NCI-H82 treated with DMSO at 0.1 percent for 48 hours (cell line): ENCODE data around the gene CCDC148.
"Not testable (repeated sequence)": the region's sequence is repeated elsewhere in the genome, so short reads cannot be mapped to it uniquely, and the experiment has no call there.

Experiments
- DNase-seq: peaks from one replicate; lab custom pipeline; 2025; ENCODE audit not compliant: unreplicated experiment; lab: John Stamatoyannopoulos, UW

Gene CCDC148

DNA sequence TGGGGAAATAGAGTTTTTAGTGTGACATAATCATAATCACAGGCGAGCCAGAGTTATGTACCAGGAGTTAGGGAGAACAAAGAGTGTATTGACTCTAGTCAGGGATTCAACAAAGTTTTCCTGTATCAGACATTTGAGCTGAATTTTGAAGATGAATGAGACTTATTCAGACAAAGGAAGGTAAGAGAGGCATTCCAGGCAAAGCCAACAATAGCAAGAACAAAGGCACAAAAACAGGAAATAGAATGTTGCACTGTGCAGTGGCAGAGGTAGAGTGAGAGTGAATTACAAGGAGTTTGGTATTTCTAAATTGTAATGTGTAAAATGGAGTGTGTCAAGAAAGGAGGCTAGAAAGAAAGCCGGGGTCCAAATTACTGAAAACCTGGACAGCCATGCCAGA, 156.2 kb downstream of the CCDC148 start:
- no peak for DNase-seq

DNA sequence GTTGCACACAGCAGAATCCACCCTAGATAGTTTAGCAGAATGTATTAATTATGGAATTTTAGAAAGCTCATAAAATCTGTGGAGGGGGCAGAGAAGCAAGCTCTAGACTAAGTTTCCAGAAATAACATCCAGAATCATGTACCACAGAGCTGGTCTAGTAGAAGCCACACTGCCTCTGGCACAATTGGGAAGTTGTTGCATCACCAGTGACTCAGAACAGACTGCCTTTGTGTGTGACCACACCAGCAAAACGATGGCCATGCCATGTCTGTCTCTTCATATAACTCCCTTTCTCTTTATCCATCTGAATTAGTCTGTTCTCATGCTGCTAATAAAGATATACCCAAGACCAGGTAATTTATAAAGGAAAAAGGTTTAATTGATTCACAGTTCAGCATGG, 158.9 kb downstream of the CCDC148 start:
- no peak for DNase-seq

DNA sequence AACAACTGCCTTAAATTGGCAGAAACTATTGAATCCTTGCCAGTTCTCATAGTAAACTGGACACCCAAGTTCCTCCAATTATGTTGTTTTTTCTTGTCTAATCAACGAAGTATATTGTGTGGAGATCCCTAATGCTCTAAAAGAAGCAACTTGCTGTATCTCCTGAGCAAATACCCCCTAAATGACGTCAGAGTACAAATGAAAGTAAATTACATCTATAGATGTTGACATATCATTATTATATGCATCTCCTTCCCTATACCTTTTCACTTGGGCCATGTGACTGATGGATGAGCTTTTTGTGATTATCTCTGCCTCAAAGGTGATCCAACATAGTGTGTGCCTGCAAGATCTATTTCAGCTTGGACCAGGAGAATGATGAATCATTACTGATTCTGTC, 159.4 kb downstream of the CCDC148 start:
- no peak for DNase-seq

DNA sequence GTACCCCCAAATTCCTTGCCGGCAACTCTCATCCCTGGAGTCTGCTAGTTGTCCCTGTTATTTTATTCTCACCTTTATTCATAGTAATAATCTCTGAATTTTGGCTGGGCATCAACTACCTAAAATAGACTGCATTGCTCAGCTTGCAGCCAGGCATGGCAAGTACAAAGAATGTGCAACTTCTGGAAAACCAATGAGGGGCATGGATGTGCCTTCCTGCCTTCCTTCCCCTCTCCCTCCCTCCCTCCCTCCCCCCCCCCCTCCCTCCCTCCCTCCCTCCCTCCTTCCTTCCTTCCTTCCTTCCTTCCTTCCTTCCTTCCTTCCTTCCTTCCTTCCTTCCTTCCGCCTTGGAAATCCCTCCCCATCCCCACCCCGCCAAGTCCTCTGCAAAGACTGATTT, 162.8 kb downstream of the CCDC148 start:
- DNase-seq = no peak

DNA sequence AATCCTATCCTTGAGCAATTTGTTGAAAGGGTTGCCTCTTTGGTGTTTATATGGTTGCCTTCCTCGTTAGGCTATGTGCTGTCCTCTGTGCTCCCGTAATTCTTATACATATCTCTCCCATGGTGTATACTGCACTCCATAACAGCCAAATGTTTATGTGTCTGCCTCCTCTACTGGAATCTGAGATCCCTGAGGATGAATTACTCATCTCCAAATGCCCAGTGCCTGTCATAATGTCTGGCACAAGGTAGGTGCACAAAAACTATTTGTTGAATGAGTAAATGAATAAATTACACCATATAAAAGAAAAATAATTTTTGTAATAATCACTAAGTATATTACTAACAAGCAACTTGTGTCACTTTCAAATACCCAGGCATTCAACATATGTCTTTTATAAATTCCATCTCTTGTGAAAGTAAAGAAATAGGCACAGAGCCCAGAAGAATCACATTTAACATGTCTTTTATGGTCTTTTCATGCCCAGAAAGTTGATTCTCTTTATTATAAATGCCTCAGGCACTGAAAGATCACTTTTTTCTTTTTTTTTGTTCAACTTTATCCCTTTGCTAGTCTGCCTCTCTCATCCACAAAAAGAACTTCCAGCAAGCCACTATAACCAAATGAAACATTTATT, 164.9 kb downstream of the CCDC148 start:
- DNase-seq = no peak

DNA sequence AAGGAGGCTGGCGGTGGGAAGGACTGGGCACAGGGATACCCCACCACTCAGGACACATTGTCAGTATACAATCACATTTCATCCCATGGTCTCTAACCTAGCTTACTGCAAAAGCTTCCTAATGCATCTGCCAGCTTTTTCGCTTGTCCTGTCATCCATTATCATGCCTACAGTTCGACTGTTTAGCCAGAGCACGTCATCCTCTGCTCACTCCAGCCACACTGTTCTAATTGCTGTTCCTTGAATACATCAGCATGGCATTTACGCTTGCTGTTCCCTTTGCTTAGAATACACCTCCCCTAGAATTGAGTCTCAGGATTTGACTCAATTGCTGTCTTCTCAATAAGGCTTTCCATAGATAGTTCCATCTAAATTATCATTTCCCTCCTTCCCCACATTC, 166.3 kb downstream of the CCDC148 start:
- no peak for DNase-seq

DNA sequence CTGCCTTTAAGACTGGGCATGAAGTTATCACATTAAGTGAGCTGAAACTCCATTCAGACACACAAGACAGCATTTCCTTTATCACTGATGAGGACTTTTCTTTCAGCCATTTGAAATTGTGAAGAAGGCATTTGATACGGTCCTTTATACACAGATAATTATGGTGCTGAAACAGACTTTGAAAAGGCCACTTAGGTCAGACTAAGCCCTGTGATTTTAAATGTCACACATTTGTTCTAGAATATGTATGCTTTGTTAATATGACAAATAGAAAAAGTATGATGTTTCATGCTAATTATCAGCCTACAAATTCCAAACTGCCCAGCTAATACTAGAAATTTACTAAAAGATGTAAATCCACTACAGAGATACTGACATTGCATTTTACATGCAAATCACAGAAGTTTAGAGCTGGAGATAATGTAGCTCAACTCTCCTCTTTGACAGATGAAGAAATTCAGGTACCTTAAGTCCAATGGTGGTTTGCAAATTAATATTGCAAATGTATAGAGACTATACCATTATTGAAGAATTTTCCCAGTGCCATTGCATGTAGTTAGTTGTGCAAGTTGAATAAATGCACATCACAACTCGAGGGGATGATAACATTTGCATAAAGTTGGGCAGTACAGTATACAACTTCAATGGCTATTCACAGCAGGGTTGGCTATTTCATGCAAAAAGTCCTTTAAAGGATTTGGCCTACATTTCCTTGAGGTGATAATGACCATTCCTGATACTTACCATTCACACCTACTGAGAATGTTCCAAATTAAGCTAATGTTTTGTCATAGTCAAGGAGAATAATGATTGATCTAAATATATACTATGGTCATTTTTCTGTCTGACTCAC, 179.7 kb downstream of the CCDC148 start:
- DNase-seq = no peak

DNA sequence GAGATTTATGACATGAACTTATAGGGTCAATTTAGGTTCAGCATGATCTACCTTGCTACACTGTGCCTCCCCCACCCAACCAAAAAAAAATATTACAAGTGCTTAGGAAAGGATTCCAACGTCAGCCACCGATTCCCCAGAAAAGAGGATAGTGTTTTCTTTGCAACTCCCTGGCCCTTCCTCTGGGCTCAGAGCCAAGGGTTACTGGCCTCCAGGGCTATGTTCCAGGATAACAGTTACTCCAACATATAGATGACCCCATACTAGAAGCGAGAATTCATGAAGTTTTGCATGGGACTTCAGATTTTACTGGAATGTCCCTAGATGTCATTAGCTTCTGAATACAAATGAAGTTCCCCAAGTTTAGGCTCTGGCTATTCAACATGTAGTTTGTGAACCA, 182.8 kb downstream of the CCDC148 start:
- no peak for DNase-seq

DNA sequence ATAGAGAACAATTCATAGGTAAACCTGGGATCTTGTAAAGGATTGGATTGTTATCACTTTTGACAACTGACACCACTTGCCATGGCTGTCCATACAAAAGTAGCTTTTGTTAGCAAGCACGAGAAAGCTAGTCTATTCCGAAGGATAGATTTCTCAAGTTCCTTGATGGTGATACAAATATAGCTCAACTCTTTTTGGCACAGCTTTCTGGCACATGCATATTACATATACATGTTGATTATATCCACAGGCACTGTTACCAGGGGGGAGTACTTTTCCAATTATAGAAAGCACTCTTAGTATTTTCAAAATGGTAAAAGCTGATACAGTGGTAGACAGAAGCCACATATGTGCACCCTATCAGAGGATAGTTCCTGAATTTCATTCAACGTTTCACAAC, 186.0 kb downstream of the CCDC148 start:
- DNase-seq = no peak

DNA sequence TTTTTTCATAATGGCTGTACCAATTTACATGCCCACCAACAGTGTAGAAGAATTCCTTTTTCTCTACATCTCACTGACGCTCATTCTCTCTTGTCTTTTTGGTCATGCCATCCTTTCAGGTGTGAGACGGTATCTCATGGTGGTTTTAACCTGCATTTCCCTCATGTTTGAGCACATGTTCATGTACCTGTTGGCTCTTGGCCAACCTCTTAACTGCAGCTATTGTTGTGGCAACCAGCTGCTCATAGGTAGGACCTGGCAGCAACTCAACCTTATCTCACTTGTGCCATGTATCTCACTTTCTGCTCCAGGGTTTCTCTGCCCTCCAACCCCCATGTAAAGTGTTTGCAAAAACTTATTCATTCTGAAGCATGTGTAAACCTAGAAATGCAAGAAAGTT, 187.4 kb downstream of the CCDC148 start:
- DNase-seq = no peak

DNA sequence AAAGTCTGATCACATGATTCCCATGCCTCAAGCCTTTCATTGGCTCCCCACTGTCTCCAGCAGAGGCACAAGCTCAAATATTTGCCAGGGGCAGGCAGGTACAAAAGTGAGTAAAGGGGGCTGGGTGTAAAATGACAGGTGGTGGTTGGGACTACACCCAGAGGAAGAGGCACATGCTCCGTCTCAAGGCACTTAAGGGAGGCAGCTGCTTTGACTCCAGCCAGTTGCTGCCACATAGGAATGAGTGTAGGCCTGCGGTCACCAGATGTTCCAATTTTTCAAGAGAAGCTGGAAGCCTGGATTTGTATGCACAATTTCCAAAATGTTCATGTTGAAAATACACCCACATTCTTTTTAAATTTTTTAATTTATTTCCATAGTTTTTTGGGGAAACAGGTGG, 190.4 kb downstream of the CCDC148 start:
- DNase-seq = no peak

DNA sequence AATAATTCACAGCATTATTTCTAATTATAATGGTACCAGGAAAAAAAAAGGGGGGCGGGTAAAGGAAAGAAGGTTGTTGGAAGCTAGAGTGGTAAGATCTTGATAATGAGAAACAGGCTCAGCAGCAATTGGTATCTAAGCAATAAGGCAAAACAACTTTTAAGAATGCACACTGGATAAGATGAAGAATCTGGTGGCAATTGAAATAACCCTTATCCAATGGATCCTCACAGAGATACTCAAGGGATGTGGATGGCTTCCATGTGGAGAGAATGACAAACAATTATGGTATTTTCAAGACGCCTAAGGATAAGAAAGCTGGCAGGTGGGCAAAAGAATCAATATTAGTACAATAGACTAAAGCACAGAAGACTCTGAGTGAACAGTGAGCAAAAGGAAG, 201.3 kb downstream of the CCDC148 start:
- DNase-seq = no peak

DNA sequence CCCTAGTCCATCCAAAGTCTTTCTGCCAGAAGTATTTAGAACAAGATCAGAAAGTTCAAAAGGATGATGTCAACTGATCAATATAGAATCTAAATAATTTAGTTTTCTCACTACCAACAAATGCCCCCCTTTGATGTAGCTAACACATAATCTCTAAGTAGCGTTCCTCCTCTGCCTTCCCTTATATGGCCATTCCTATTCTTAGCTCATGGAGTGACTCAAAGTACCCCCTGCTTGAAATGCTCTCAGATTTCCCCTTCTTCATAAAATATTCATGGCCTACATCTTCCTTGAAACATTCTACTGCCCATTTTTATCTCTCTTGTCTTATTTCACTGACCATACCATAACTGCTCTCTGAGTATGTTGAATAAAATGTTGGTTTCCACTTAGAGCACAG, 203.4 kb downstream of the CCDC148 start:
- DNase-seq = no peak

DNA sequence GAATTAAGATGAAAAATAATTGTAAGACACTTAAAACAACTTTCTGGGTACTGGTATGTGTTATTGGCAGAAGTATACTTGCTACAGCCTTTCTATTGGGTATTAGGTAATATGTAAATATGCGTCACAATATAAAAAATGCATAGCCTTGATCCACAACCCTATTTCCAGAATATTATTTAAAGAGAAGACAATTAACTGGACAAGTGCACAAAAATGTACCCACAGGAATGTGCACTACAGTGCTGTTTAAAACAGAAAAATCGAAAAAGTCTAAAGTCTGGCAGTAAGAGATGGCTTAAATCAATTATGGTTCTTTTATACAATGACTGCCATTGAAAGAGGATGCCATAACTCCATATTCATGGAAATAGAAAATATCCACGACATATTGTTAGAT, 205.2 kb downstream of the CCDC148 start:
- no peak for DNase-seq

DNA sequence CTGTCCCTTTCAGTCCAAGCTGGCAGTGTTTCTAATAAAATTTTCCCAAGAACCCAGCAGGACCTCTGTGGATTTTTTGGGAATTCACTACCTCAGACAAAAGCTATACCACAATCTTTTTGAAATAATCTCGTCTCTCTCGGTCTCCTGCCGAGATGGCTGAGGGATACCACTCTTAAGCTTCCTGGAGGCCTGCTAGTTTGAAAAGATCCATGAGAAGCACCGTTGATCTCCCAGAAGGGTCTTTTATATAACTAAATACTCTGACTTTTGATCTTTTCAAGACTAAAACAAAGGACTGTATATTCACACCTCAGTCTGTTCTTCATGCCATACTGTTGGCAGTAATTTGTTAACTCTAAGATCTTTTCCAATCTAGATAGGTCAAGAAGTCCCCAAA, 213.2 kb downstream of the CCDC148 start:
- DNase-seq = no peak

DNA sequence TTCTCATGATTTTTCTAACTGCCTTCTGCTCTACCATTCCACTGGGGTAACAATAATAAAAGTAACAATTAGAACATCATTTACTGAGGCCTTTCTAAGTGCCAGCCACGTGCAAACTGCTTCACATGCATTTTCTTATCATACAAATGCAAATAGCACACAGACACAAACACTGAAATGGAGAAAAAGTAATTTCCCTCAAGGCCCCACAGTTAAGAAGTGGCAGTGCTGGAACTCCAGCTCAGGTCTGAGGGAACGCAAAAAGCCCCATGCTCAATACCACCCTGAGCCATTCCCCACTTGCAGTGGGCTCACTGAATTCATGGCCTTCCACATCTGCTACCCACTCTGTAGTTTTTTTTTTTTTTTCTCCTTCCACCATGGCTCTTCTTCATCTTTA, 214.3 kb downstream of the CCDC148 start:
- no peak for DNase-seq

DNA sequence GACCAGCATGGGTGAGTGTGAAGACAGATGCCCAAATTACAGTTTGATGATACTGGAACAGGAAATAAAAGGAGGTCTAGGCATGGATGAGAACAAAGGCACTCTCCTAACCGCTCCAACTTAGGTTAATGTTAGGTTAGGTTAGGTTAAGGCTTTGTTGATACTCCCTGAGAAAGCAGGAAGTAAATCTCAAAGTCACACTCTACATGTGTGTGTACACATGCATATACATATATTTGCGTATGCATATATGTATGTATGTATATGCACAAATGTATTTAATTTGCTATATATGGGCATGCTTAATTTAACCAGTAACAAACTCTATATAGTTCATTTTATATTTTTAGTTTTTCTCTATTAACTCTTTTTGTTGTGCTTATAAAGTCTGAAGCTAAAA, 215.6 kb downstream of the CCDC148 start:
- no peak for DNase-seq

DNA sequence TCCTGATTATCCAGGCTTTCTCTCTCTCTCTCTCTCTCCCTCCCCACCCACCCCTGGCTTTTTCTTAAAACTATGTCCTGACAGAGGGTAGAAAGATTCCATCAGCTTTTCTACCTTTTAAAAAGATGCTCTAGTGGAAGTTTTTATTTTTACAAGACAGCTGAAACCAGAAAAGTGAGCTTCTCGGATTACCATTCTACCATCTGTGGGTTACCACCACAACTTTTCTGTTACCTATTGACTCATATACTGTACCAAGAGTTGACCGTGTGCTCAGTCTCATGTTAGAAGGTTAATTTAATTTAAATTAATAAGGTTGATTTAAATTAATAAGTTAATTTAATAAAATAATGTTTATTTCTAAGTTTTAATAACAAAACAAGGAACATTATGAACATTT, 217.3 kb downstream of the CCDC148 start:
- DNase-seq = no peak

DNA sequence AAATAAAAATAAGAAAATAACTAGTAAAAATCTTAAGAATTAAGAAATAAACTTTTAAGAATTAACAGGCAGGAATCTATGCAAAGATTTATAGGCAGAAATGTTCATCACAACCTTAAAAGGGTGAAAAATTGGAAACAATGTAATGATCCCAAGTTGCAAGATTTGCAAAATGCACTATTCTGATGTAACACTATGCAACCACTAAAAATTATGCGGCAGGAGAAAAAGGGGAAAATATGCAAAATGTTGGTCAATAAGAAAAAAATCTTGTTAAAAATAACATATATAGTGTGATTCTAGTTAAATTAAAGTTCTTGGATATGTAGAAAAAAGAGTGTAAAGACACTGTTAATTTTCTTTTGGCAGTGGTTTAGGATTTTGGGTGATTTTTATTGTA, 222.1 kb downstream of the CCDC148 start:
- DNase-seq = no peak

DNA sequence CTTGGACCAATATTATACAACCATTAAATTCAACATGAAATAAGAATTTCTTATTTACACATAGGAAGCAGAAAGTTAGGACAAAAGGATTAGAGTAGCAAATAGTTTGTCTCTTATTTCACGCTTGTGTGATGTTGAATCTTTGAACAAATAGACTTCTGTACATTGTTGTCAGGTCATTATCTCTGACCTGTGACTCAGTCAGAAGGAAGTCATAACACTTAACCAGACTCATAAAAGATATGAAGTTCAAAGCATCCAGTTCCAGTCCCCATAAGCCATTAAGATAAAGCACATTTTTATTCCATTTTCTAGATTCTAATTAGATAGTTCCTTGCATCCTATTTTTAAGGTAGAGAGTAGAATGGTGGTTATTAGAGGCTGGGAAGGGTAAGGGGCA, 224.1 kb downstream of the CCDC148 start:
- DNase-seq = no peak

DNA sequence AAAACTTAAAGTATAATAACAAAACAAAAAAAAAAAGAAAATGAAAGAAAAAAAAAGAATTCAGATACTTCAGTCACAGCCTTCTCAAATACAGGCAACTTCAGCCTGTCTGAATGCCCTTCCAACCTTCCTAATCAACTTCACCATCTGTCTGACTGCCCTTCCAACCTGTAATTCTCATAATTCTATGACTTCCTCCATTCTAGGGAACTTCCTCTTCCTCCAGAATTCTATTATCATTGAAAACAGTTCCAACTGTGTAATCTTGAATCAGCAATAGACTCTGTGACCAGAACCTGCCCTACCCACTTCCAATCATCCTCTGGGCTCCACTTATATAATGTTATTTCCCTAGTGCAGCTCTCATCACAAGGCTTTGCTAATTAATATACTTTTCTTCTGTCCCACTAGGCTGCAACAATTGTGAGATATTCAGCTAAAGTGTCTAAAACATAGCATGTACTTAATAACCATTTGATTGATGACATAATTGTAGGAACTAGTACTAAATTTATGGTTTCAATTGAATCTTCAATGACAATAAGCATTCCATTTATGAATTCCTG, 227.5 kb downstream of the CCDC148 start:
- no peak for DNase-seq

DNA sequence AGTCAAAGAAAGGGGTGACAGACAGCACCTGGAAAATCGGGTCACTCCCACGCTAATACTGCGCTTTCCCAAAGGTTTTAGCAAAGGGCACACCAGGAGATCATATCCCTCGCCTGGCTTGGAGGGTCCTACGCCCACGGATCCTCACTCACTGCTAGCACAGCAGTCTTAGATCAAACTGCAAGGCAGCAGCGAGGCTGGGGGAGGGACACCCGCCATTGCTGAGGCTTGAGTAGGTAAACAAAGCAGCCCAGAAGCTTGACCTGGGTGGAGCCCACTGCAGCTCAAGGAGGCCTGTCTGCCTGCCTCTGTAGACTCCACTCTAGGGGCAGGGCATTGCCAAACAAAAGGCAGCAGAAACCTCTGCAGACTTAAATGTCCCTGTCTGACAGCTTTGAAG, 233.5 kb downstream of the CCDC148 start:
- DNase-seq = not testable (repeated sequence)
